Smooth muscle cell (in vitro differentiated cells): ENCODE measurements around the gene CYP4V2. TPM values are rescaled to one million over a fixed set of nuclear protein-coding genes. Genes with fewer than 3 reads are reported as not detected.

Experiments used
- DNase-seq: peaks from one replicate; lab custom pipeline; 2025; ENCODE audit not compliant: unreplicated experiment; lab: John Stamatoyannopoulos, UW
- H2AFZ ChIP-seq: fragments of 200-600 bp; sonication (generic); 2 replicates; pipeline ENCODE4 v1.6.0; 2016; ENCODE audit warnings: antibody characterized with exemption, low read depth, mild to moderate bottlenecking
- H3F3A ChIP-seq: fragments of 200-600 bp; sonication (generic); 2 replicates; pipeline ENCODE4 v1.6.0; 2017; ENCODE audit warnings: antibody characterized with exemption, low read depth
- H3K27ac ChIP-seq: fragments of 200-600 bp; sonication (generic); 2 replicates; pipeline ENCODE4 v1.5.1; 2016; ENCODE audit warnings: low read depth, mild to moderate bottlenecking
- H3K27me3 ChIP-seq: fragments of 200-600 bp; sonication (generic); 2 replicates; pipeline ENCODE4 v1.6.1; 2016; ENCODE audit warnings: low read depth, mild to moderate bottlenecking
- H3K36me3 ChIP-seq: fragments of 200-600 bp; sonication (generic); 2 replicates; pipeline ENCODE4 v1.5.1; 2016; ENCODE audit warnings: low read depth
- H3K4me1 ChIP-seq: fragments of 200-600 bp; sonication (generic); 2 replicates; pipeline ENCODE4 v1.5.1; 2016; ENCODE audit warnings: low read depth
- H3K4me2 ChIP-seq: fragments of 200-600 bp; sonication (generic); 2 replicates; pipeline ENCODE4 v1.6.0; 2016; ENCODE audit warnings: mild to moderate bottlenecking
- H3K4me3 ChIP-seq: fragments of 200-600 bp; sonication (generic); 2 replicates; pipeline ENCODE4 v1.5.1; 2016; ENCODE audit warnings: mild to moderate bottlenecking
- H3K79me2 ChIP-seq: fragments of 200-600 bp; sonication (generic); 2 replicates; pipeline ENCODE4 v1.6.0; 2016; ENCODE audit warnings: low read depth, mild to moderate bottlenecking
- H3K9ac ChIP-seq: fragments of 200-600 bp; sonication (generic); 2 replicates; pipeline ENCODE4 v1.6.0; 2016; ENCODE audit warnings: low read depth
- H3K9me3 ChIP-seq: fragments of 200-600 bp; sonication (generic); replicated peaks from 2 replicates; pipeline ENCODE4 v1.5.1; 2016; ENCODE audit warnings: low read depth
- H4K20me1 ChIP-seq: fragments of 200-600 bp; sonication (generic); 2 replicates; pipeline ENCODE4 v1.6.0; 2016; ENCODE audit warnings: low read depth
- CTCF ChIP-seq: fragments of 200-600 bp; sonication (generic); IDR thresholded peaks from 2 replicates; pipeline ENCODE4 v1.5.1; 2017; ENCODE audit warnings: borderline replicate concordance, mild to moderate bottlenecking, antibody characterized with exemption; ENCODE audit not compliant: insufficient read depth, poor library complexity, severe bottlenecking
- WGBS: methylation state at CpG from one replicate; pipeline ENCODE4 v1.1.7; 2016; ENCODE audit warnings: low lambda C conversion rate; 5-methylcytosine and 5-hydroxymethylcytosine counted together
- polyA plus RNA-seq: library from polyadenylated mRNA; unstranded; fragments of >200 nt; fragmentation: Nextera tagmentation; extraction: Ambion mirVana; gene quantifications from 2 replicates; pipeline ENCODE4 v1.2.1, GENCODE V29; 2016
- total RNA-seq: library from RNA; depleted of rRNA; stranded (reverse); fragments of >200 nt; gene quantifications from 2 replicates; pipeline ENCODE4 v1.2.3, GENCODE V29; 2014

CYP4V2 gene
- total and polyA plus RNA-seq, 2 experiments from 2014 or later: 0.42 to 3.4 TPM

DNA sequence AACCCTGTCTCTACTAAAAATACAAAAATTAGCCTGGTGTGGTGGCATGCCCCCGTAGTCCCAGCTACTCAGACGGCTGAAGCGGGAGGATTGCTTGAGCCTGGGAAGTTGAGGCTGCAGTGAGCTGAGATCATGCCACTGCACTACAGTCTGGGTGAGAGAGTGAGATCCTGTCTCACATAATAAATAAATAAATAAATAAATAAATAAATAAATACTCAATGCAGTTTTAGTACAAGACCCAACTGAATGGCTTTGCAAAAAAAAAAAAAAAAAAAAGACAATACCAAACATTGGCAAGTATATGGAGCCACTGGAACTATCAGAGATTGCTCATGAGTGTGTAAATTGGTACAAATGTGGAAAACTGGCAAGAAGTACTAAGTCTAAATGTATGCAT, 3.3 kb upstream of the CYP4V2 start:
- DNase-seq: no peak
- Histone ChIP-seq H3K9ac (no peak overlapping the region), H3K79me2 (no peaks in the 10 kb centered on the region), H3K9me3 (no peaks in the 10 kb centered on the region), H3K27ac (no peak overlapping the region), H3K4me3 (no peak overlapping the region), H3K4me1 (peaks cover 11% of the 10 kb centered on the region), H4K20me1 (no peaks in the 10 kb centered on the region), H3K4me2 (no peak overlapping the region), H3K27me3 (no peaks in the 10 kb centered on the region), H3K36me3 (no peaks in the 10 kb centered on the region), H3F3A (peaks cover 11% of the 10 kb centered on the region), H2AFZ (no peak overlapping the region)
- WGBS: 67% methylated on average over 3 of the region's 3 CpGs
- TF ChIP-seq CTCF: no peak

- peak overlapping the region; percentile 99 for H3K4me3 ChIP-seq
- WGBS: 71% methylated on average over 4 of the region's 4 CpGs
- H2AFZ ChIP-seq: no peak overlapping the region
- H3K79me2 ChIP-seq: no peaks in the 10 kb centered on the region
- H3K27me3 ChIP-seq: no peaks in the 10 kb centered on the region
- H3K9ac ChIP-seq: no peak overlapping the region
- no peak overlapping the region for H3K27ac ChIP-seq
- H4K20me1 ChIP-seq: no peaks in the 10 kb centered on the region
- no peak overlapping the region for H3K4me2 ChIP-seq
- H3K4me1 ChIP-seq: peaks cover 11% of the 10 kb centered on the region
- H3K36me3 ChIP-seq: no peaks in the 10 kb centered on the region
- TF ChIP-seq CTCF: no peak
- DNase-seq: no peak
- H3K9me3 ChIP-seq: no peaks in the 10 kb centered on the region
- peaks cover 11% of the 10 kb centered on the region for H3F3A ChIP-seq
Observed at GRCh38 chr4:186189656-186190055, 1.7 kb upstream of the CYP4V2 start.

DNA sequence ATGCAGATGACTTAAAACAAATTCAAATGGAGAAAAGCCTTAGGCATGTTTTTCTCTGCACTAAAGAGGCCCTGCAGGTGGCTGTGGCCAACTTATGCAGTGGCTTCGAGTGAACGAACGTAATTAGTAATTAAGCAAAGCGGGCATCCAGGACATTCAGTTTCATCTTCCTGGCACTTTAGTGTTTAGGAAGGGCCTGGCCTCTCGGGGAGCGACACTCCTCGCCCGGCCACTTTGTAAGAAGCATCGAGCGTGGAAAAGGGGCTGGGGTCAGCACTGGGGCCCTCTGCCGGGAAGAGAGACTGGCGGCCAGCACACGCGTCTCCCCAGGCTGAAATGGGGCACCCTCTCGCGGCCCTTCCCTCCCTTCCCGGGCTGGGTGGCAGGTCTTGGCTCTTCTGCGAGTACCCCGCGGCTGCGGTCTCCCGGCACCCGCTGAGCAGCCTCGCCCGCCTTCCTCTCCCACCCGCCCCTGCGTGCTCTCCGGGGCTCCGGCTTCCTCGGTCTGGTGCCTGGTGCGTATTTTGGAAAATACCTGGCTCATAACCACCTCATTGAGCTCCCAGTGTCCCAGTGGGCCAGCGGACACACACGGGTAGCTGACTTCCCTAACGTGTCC, 677 bp upstream of the CYP4V2 start:
- H4K20me1 ChIP-seq: no peaks in the 10 kb centered on the region
- peaks cover 11% of the 10 kb centered on the region for H3K4me1 ChIP-seq
- no peaks in the 10 kb centered on the region for H3K9me3 ChIP-seq
- peak overlapping the region; percentile 50 for H3K27ac ChIP-seq
- no peaks in the 10 kb centered on the region for H3K27me3 ChIP-seq
- peak overlapping the region; percentile 95 for H3K4me2 ChIP-seq
- no peaks in the 10 kb centered on the region for H3K79me2 ChIP-seq
- peaks cover 11% of the 10 kb centered on the region for H3F3A ChIP-seq
- H3K4me3 ChIP-seq: peak overlapping the region; percentile 99
- H2AFZ ChIP-seq: peak overlapping the region; percentile 100
- H3K9ac ChIP-seq: peak overlapping the region; percentile 62
- H3K36me3 ChIP-seq: no peaks in the 10 kb centered on the region
- TF ChIP-seq CTCF: no peak
- WGBS: 2% methylated on average over 32 of the region's 34 CpGs
- DNase-seq: peak; percentile 60

GRCh38 chr4:186192066-186192612, 772 bp downstream of the CYP4V2 start:
- peak overlapping the region; percentile 10 for H3K27ac ChIP-seq
- H3K4me3 ChIP-seq: peak overlapping the region; percentile 99
- H3F3A ChIP-seq: peaks cover 11% of the 10 kb centered on the region
- H3K4me1 ChIP-seq: peaks cover 11% of the 10 kb centered on the region
- no peaks in the 10 kb centered on the region for H3K9me3 ChIP-seq
- H3K9ac ChIP-seq: peak overlapping the region; percentile 17
- H3K36me3 ChIP-seq: no peaks in the 10 kb centered on the region
- no peaks in the 10 kb centered on the region for H3K79me2 ChIP-seq
- DNase-seq: no peak
- no peaks in the 10 kb centered on the region for H3K27me3 ChIP-seq
- peak overlapping the region; percentile 100 for H2AFZ ChIP-seq
- H3K4me2 ChIP-seq: peak overlapping the region; percentile 95
- no peak for TF ChIP-seq CTCF
- WGBS: 2% methylated on average over 22 of the region's 22 CpGs
- no peaks in the 10 kb centered on the region for H4K20me1 ChIP-seq
